Activated CD4-positive, alpha-beta T cell treated with anti-CD3 and anti-CD28 coated beads for 1 hour (primary cell): ENCODE data around the gene NTN1.
A peak's percentile ranks its signal among the peaks of the same experiment; 100 is the strongest.
"Not testable (repeated sequence)": the region's sequence is repeated elsewhere in the genome, so short reads cannot be mapped to it uniquely, and the experiment has no call there.

Experiments used
- DNase-seq: peaks from one replicate; pipeline ENCODE4 v3.0.0-alpha.2; 2020

The NTN1 gene

GRCh38 chr17:9094193-9094592, 72.9 kb downstream of the NTN1 start:
- no peak for DNase-seq

DNA sequence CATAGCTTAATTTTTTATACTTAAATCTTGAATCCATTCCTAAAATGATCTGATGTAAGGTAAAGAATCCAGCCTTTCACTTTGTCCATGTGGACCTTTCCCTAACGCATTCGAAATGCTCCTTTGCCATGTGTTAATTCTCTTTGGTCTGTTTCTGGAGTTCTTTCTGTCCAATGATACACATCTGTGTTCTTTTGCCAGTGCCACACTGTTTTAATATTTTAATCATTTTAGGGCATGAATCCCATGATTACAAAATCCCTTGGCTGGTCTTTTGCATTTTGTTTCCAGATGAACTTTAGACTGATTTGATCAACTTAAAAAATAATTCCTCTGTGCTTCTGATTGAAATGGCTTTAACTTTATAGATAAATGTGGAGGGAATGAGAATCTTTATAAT, 74.1 kb downstream of the NTN1 start:
- no peak for DNase-seq

DNA sequence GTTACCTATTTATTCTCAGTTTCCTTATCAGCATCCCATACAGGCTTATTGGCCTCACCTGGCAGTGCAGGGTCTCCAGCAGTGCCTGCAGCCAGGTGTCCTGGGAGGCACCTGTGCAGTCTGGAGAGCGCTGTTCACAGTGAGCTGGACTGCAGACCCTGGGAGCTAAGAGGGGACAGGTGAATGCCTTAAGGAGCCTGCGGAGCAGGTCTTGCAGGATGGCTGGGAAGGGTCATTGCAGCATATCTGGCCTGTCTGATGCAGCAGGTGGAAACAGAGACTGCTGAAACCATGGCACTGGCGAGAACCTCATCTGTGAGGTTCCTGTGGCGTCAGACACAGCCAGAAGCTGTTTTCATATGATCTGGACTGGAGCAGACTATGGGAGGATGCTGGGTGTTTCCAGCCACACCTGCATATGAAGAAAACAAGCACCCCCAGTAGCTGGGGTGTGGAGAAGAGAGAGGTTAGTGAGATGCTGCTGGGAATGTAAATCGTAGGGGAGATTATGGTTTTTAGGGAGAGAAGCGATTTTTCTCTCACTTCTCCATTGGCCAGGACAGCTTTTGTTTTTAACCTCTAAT, 77.0 kb downstream of the NTN1 start:
- no peak for DNase-seq

DNA sequence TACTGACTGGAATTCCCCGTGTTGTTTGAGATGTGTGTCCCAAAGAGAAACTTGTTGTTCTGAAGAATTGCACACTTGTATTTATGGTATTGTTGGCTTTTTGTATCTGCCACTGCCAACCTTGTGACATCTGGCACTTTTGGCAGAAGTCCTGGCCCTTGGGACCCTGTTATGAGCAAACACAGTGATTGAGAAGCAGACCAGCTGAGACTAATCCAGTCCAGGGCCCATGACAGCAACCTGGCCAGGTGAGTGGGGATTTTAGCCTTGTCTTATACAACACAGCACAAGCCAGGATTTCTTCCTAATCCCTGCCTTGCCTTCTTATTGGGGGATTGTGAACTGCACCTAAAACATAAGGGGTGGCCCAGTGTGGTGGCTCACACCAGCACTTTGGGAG, 80.0 kb downstream of the NTN1 start:
- no peak for DNase-seq

DNA sequence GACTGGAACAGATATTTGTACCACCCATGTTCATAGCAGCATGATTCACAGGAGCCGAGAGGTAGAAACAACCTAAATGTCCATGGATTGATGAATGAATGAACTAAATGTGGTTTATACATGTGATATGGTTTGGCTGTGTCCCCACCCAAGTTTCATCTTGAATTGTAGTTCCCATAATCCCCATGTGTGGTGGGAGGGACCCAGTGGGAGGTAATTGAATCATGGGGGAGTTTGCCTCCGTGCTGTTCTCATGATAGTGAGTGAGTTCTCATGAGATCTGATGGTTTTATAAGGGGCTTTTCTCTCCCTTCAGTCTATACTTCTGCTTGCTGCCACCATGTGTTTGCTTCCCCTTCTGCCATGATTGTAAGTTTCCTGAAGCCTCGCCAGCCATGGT, 81.9 kb downstream of the NTN1 start:
- DNase-seq, result not testable (repeated sequence)

DNA sequence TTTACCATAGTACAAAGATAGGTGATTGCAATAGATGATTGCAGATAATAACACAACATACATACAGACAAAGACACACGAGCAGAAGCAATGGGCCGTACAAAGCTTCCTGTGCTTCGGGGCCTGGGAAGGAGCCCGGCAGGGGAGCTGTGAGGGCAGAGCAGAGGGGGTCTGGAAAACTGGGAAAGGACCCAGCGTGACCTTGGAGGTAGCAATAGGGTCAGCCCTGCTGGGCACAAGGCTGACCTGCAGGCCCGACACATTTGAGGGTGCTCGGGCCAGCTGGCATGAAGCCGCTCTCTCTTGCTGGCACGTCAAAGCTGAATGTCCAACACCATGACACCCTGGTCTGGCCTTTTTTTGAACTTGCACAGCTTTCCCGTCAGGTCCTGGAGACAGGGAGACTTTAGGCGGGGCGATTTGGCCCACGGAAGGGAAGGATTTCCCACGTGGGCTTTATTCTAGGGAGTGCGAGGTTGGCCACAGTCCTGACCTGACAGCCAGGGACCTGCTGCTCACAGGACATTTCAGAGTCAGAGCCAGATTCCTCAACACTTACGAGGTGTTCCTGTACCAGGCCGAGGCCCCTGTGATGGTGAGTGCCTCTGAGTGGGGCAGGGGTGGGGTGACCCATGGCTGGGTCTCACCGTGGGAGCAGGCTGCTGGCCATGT, 83.2 kb downstream of the NTN1 start:
- no peak for DNase-seq

- DNase-seq, result no peak
Observed at GRCh38 chr17:9105068-9105868, 84.0 kb downstream of the NTN1 start.

DNA sequence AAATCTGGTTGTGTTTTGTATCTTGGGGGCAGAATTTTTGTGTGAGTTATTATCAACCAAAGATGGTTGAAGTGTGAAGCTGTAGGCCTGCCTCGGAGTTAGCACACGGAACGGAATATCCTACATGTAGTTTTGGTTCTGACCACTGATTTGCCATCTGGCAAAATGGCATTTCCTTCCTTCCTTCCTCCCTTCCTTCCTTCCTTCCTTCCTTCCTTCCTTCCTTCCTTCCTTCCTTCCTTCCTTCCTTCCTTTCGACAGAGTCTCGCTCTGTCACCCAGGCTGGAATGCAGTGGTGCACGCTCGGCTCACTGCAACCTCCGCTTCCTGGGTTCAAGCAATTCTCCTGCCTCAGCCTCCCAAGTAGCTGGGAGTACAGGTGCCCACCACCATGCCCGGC, 85.0 kb downstream of the NTN1 start:
- not testable (repeated sequence) for DNase-seq

- no peak for DNase-seq
Observed at GRCh38 chr17:9107527-9107926, 86.2 kb downstream of the NTN1 start.

DNA sequence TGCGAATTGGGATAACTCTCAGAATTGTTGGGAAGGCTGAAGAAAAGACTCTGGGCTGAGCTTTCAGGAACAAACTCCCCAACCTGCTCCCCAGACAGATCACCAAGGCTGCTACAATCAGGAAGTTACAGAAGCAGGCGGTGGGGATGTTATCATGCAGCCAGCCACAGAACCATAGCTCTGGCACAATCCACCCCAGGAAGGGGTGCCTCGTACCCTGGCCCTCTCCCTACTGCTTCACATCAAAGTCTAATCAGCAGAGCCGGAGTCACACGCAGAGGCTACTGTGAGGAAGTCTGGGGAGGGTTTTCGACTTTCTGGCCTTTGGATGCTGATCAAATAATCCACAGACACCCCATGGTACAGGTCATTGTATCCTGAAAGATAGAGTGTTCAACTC, 86.8 kb downstream of the NTN1 start:
- DNase-seq, result no peak

- DNase-seq, result no peak
Observed at GRCh38 chr17:9109933-9110332, 88.6 kb downstream of the NTN1 start.

DNA sequence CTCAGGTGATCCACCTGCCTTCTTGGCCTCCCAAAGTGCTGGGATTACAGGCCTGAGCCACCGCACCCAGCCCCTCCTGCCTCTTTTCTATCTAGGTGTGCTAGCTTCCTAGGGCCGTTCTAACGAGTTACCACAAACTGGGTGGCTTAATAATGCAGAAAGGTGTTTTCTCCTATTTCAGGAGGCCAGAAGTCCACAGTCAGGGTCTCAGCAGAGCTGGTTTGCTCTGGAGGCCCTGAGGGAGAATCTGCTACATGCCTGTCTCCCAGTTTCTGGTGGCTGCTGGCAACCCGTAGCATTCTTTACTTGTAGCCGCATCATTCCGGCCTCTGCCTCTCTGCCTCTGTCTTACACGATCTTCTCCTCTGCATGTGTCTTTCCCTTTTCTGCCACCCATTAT, 89.2 kb downstream of the NTN1 start:
- no peak for DNase-seq

- peak; percentile 14 for DNase-seq
Observed at GRCh38 chr17:9115214-9116191, 94.2 kb downstream of the NTN1 start.

- DNase-seq, result no peak
Observed at GRCh38 chr17:9116311-9116835, 95.1 kb downstream of the NTN1 start.

DNA sequence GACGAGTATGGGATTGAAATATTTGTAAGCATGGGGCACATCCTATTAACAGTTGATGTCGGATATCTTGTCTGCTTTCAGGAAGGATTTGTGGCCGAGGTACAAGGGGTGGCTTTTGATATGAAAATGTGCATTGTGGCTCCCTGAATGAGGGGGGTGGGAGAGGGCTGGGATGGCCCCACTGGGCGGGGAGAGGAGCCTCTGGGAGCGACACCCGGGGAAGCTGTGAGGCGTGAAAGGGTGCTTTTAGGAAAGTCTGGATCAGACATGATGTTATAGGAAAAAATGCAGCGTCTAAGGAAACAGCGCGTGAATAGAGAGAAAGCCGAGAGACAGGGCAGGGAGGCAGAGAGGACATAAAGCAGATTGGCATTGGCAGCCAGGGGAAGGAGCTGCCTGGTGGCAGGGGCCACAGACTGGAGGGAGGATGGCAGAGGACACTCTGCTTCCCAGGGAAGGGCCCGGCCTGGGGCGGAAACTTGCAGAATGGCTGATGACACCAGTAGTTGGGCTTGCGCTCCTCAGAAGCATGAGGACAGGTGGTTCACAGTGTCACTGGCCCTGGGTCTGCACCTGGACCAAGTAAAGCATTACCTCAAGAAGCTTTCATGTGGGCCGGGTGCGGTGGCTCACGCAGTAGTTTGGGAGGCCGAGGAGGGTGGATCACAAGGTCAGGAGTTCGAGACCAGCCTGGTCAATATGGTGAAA, 95.7 kb downstream of the NTN1 start:
- no peak for DNase-seq

GRCh38 chr17:9120471-9120870, 99.2 kb downstream of the NTN1 start:
- no peak for DNase-seq

DNA sequence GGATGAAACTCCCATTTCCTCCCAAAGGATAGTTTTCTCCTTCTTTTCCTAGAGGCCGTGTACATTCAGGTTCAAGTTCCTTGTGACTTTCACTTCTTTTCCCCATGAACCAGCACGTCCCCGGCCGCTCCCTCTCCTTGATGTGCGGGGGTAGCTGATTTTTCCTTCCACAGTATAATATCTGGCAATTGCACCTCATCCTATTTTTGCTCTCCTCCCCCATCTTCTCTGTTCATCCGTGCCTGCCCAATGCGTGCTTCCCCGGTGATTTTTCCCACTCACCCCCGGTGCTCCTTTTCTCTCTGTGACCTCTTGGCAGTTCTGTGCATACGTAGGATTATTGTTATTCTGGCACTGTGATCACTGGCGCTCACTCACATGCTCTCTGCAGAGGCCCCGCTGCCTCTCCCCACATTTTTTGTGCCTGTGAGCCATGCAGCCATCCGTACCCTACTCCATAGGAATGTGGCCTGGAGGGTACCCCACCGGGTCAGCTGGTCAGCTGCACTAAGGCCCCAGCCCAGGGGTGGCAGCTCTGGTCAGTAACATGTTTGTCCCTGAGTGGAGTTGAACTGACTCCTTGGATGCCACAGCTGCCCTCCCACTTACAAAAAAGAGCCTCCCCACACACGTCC, 100.0 kb downstream of the NTN1 start:
- no peak for DNase-seq

DNA sequence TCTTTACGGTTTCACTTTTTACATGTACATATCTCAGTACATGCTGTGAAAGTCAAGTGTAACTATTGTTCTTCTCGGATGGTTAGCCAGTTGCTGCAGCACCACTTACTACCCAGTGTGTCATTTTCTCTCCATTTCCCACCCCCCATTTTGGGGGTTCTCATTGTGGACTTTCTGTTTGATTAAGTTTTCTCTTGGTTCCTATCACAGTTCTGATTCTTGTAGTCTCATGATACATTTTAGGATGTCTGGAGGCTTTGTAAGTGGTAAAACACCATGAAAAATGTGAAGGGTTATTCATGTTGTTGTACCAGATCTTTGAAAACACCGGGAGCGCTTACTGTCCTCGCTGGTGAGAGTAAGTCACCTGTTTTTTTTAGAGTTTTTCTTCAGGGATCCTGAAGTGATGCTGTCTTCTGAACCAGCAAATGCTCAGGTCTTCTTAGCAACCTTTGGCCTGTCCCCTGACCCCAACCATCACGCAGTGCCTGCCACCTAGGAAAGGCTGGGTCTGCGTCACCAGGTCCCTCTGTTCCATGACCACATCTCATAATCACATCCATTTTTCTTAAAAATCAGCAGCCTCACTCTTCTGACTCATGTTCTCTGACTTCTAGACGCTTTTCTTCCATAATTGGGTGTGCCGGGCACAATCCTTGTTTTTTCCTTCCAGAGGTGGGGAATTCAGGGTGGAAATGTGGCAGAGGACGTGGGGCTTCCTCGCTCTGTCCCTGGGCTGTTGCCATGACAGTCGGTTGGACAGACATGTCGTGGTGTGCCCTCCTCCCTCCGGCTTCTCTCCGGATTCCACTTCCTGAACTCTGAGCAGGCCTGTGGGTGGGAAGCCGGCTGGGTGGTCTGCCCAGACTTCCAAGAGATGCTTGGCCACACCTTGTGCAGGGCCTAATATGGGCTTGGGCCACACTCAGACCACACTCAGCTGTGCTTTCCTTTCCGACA, 102.6 kb downstream of the NTN1 start:
- no peak for DNase-seq

DNA sequence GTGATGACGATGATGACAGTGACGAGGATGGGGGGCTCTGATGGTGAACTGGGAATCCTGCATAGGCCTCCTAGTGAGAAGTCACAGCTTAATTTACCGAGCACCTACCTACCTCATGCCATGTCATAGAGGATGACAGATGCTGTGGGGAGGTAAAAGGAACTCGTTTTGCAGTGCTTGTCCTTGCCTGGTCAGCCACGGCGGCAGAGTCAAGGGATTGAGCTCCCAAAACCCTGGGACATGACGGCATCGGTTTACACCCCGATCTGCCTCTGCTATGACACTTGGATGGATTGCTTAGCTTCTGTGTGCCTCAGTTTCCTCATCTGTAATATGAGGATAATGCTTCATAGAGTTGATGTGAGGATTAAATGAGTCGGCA, 103.2 kb downstream of the NTN1 start:
- no peak for DNase-seq

DNA sequence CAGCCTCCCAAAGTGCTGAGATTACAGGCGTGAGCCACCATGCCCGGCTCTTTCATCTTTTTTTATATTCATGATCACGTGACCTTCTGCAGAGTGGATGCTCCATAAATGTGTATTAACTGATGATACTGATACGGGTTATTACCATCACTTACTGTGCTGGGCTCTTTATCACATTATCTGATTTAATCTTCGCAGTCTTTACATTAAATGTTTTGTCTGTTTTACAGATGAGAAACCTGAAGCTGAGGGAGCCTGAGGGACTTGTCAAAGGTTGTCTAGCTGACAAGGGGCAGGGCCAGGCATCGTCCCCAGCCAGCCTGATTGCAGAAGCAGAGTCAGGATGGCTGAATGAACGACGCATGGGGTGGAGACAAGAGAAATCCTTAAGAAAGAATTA, 104.4 kb downstream of the NTN1 start:
- no peak for DNase-seq
